Mesenteric fat pad (tissue), 1 donor: ENCODE measurements around the gene SAFB. TPM values are rescaled to one million over a fixed set of nuclear protein-coding genes. Genes with fewer than 3 reads are reported as not detected.
"Not testable (repeated sequence)": the region's sequence is repeated elsewhere in the genome, so short reads cannot be mapped to it uniquely, and the experiment has no call there.

Experiments used
- DNase-seq: peaks from one replicate; pipeline ENCODE4 v3.0.0-alpha.2; 2020; ENCODE audit warnings: low spot score
- total RNA-seq: library from RNA; stranded (reverse); fragmentation: NEBNext Ultra II Directional; extraction: Animal tissue kit (Norgen Biotek cat#: 25700); gene quantifications from one replicate; pipeline ENCODE4 v1.2.1, GENCODE V29; 2021
- donor health status: DM: yes; HTN: yes; CAD: no.

The SAFB gene
- total RNA-seq, 1 donor from 2014 or later: 69.9 TPM

DNA sequence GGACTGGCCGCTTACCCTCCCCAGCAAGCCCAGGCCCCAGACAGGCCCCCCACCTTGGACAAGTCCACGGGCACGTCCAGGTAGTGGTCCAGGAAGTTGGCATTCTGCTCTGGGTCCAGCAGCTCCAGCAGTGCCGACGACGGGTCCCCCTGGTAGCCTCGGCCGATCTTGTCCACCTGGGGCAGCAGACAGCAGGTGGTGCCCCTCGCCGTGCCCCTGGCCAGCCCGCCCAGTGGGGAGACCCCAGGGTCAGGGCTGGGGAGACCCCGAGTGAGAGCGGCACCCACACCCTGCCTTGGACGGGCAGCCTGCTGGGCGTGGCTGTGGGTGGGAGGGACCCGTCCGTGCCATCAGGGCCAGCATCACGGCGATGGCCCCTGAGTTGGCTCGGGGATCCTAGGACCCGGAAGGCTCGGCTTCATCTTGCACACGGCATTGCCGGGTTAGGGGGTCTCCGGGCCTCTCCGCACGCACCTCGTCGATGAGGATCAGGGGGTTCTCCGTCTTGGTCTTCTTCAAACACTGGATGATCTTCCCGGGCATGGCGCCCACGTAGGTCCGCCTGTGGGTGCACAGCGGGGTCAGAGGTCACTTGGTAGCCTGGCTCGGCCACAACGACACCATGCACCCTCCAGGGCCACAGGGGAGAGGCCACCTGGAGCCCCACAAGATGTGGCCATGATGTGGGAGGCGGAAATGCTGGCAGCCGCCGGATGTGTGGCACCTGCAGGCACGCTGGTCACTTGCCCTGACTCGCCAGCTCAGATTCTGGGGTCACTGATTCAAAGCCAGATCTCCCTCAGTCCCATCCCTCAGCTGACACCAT lies 73.5 kb downstream of the SAFB start:
- DNase-seq: peak; percentile 88

- no peak for DNase-seq
Observed at GRCh38 chr19:5697022-5697889, 74.4 kb downstream of the SAFB start.

- no peak for DNase-seq
Observed at GRCh38 chr19:5697890-5698634, 75.2 kb downstream of the SAFB start.

DNA sequence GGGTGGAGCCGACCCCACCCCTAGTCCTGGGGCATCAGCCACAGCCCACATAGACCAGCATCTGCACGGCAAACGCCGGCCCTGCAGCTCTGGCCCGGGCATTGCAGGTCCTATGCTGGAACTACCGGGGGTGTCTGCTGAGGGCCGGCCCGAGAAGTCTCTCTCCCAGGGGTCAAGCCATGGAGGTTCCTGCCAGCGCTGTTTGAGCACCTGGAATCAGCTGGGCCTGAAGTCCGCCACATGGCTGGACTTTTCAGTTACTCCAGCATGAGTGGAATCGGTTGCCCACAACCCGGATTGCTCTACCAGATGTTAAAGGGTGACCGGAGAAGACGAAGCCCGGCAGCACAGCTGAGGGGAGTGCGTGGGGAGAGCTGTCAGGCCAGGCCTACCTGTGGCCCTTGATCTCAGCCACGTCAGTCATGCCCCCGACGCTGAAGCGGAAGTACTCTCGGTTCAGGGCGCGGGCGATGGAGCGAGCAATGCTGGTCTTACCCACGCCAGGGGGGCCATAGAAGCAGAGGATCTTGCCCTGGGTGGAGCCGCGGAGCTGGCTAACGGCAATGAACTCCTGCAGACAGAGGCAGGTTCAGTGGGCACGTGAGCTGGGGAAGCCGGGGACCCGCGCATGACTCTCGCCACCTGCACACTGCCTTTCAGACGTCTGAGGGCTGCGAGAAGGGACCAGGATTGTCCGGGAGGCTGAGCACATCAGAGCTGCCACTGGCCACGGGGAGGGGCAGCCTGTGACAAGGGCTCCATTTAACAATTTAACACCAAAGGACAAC lies 75.9 kb downstream of the SAFB start:
- no peak for DNase-seq

- no peak for DNase-seq
Observed at GRCh38 chr19:5700455-5701092, 77.7 kb downstream of the SAFB start.

GRCh38 chr19:5702053-5702410 lies 79.1 kb downstream of the SAFB start:
- not testable (repeated sequence) for DNase-seq

DNA sequence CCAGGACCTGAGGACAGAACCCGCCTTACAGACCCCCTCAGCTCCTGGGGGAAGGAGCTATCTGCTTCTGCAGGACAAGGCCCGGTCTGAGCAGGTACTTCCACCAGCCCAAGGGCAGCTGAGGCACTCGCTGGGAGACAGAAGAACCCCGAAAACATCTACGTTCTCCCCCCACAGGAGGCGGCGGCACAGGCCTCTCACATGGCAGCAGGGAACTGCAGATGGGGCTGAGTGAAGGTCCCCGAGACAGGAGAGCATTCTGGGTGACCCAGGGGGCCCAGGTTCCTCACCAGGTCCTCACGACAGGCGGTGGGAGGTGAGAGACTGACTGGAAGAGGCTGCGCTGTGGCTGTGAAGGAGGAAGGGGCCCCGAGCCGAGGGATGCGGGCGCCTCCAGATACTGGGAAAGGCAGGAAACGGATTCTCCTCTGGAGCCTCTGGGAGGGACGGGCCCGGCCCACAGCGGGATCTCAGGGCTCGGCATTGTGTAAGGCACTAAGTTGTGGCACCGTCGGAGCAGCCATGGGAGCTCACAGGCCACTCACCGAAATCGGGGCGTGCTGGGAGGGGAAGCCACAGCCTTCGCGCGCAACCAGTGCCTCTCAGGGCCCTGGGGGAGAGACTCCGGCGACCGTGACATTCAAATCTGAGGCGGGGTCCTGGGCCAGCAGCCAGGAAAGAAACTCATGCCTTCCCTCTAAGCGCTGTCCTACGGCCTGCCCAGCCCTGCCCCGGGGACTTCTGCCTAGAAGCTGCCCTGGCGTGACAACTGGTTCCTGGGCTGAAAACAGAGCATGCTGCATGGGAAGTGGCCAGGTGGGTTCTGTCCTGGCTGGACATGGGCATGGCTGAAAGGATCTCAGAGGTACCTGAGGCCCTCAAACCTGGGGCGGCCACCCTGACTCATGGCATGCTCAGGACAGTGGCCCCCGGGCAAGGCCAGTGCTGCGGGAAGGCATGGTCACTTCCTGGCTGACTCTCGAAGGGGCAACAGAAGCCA lies 81.2 kb downstream of the SAFB start:
- DNase-seq: no peak

DNA sequence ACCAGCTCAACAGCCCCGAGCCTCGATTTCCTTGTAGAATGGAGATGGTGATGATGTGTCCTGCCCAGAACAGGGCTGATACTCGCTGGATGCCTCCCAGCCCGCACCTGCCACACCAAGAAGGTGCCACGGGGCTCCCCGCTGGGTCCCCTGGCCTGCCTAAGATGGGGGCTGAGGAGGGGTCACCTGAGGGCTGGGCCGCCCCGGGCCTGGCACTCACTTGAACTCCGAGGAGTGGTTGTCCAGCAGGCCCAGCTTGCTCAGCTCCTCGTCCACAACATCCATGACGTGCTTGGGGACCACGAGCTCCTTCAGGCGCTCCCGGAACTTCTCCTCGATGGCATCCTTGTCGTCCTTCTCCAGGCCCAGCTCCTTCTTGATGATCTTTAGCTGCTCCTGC lies 82.7 kb downstream of the SAFB start:
- DNase-seq: no peak

DNA sequence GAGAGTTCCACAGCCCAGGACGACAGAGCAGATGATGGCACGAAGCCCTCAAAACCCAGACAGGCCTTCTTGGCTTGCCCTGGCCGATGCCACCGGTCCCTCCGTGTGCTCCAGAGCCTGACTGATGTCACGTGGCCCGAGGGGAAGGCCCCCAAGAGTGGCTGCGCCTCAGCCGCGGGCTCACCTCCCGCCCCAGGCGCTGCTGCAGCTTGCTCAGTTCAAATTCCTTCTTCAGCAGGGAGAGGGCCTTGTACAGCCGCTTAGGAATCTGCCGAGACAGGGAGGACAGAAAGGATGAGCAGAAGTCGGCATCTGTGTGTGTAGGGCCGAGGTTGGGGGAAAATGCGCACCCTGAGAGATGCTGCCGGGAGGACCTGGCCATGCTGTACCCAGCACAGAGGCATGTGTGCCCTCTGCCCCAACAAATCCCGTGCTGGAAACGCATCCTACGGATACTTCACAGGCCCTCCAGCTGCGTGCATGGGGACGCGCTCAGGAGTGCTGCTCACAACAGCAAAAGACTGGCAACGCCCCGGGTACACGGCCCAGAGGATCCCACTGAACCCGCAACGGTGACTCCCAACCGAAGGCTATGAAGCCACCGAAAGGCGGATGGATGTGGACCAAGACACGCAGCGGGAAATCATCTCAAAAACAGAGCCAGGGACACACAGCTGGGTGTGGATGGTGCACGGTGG lies 84.1 kb downstream of the SAFB start:
- DNase-seq: no peak

DNA sequence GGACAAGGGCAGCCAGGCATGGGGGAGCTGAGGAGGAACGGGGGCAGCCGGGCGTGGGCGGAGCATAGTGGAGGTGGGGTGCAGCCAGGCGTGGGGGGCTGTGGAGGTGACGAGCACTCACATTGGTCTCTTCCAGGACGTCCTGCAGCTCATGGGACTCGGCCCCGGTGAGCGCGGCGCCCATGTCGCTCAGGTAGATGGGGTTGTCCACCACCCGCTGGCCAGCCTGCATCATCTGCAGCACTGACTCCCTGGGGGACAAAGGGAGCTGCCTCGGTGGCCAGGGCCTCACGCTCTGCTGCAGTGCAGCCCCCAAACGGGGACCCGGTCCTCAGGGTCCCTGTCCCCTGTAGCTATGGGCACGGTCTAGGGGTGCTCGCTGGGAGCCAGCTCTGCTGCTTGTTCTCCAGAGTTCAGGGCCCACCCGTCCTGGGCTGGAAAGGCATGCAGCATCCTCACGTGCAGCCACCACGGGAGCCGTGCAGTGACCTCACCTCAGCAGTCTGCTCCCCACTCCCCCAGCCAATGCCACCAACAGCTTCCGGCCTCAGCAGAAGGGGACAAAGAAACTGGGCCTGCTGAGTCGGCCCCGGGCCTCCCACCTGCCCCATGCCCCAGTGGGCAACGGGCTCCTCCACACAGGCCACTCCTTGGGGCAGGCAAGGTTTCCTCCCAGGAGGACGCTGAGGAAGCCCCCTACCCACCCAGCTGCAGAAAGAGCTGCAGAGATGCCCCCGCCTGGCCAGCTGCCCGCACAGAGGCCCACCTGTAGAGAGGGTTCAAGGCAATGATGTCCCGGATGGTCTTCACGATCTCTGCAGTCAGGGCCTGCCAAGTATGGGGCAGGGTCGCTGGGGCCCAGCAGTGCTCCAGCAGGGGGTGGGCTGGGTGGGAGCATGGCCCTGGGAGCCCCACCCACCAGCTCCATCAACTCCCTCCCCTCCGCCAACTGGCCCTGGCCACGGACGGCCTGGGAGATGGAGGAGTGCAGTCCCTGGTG lies 85.0 kb downstream of the SAFB start:
- no peak for DNase-seq

- no peak for DNase-seq
Observed at GRCh38 chr19:5711025-5711424, 88.1 kb downstream of the SAFB start.

- DNase-seq: no peak
Observed at GRCh38 chr19:5711713-5712161, 88.9 kb downstream of the SAFB start.

GRCh38 chr19:5713228-5713627 lies 90.3 kb downstream of the SAFB start:
- no peak for DNase-seq

DNA sequence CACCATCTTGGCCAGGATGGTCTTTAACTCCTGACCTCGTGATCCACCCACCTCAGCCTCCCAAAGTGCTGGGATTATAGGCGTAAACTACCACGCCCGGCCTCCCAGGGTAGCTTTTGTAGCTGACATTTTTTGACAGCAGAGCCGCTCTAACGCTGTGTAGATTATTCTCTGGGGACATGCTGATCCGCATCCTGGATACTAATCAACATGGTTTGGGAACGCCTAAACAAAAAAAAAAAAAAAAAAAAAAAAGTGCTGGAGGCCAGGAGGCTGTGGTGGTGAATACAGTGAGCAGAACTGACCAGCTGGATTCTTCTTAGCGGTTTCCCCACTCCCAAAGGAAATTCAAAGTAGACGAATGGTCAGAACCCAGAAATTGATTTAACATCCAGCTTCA lies 91.9 kb downstream of the SAFB start:
- no peak for DNase-seq

- DNase-seq: no peak
Observed at GRCh38 chr19:5717215-5717935, 94.5 kb downstream of the SAFB start.
